Epithelial cell of esophagus (primary cell): Measurements from ENCODE around the gene C5orf15.
"Not testable (repeated sequence)": the region's sequence is repeated elsewhere in the genome, so short reads cannot be mapped to it uniquely, and the experiment has no call there.

ENCODE experiments used
- DNase-seq: peaks from one replicate; pipeline ENCODE4 v3.0.0; 2010; ENCODE audit warnings: low read depth
- H3K4me3 ChIP-seq: 2 replicates; pipeline ENCODE4 v1.5.1; 2011; ENCODE audit warnings: mild to moderate bottlenecking, low read length, control low read depth
- TF ChIP-seq, protein P1 (sequence below): IDR thresholded peaks from 2 replicates; pipeline ENCODE4 v1.5.1; 2011; ENCODE audit warnings: low read depth, mild to moderate bottlenecking, low read length, control low read depth, inconsistent platforms; ENCODE audit not compliant: insufficient read depth; ENCODE audit errors: missing control alignments

C5orf15 gene

GRCh38 chr5:133943475-133943817, 25.0 kb downstream of the C5orf15 start:
- TF ChIP-seq, protein P1, sequence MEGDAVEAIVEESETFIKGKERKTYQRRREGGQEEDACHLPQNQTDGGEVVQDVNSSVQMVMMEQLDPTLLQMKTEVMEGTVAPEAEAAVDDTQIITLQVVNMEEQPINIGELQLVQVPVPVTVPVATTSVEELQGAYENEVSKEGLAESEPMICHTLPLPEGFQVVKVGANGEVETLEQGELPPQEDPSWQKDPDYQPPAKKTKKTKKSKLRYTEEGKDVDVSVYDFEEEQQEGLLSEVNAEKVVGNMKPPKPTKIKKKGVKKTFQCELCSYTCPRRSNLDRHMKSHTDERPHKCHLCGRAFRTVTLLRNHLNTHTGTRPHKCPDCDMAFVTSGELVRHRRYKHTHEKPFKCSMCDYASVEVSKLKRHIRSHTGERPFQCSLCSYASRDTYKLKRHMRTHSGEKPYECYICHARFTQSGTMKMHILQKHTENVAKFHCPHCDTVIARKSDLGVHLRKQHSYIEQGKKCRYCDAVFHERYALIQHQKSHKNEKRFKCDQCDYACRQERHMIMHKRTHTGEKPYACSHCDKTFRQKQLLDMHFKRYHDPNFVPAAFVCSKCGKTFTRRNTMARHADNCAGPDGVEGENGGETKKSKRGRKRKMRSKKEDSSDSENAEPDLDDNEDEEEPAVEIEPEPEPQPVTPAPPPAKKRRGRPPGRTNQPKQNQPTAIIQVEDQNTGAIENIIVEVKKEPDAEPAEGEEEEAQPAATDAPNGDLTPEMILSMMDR: no peak

DNA sequence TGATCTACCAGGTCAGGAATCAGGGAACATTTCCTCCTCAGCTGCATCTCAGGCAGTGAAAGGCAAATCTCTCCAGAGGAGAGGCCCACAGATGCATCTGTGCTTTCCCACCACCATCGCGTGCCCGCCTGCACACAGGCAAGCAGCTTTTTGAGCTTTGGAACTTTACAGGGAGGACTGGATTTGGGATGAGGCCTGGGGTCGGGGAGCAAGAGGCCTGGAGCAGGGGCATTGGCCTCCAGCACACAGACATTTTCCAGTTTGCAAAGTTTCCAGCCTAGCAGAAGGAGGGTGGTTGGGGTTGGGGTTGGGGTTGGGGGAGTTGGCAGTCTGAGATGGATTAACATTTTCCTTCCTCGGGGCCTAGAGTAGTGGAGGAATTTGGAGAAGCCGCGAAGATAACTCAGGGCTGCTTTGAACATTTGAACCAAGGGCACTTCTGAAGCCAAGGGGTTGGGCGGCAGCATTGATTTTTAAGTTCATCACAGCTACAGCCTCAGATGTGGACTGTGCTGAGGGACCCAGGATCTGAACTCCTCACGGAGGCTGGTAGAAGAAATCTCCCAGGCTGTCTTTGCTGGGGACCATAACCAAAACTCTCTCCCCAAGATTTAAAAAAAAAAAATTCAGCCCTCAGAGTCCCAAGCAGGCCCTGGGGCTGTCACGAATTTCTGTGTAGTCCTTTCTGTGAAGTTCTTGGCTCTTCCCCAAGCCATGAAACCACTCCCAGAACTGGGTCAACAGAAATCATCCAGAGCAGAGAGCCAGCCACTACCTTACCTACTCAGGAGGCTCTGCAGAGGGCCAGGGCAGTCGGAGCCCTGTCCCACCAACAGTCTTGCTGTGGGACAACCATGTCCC, 25.6 kb downstream of the C5orf15 start:
- DNase-seq: no peak
- TF ChIP-seq, protein P1: no peak
- H3K4me3 ChIP-seq: no peak overlapping the region

More at GRCh38 chr5:133943475-133943817, 25.0 kb downstream of the C5orf15 start:
- H3K4me3 ChIP-seq: no peak overlapping the region
- no peak for DNase-seq

GRCh38 chr5:133941456-133942196, 26.8 kb downstream of the C5orf15 start:
- H3K4me3 ChIP-seq: no peak overlapping the region
- no peak for DNase-seq
- TF ChIP-seq, protein P1: no peak

GRCh38 chr5:133939668-133940067, 28.8 kb downstream of the C5orf15 start:
- DNase-seq: no peak
- H3K4me3 ChIP-seq: no peak overlapping the region
- TF ChIP-seq, protein P1: no peak

DNA sequence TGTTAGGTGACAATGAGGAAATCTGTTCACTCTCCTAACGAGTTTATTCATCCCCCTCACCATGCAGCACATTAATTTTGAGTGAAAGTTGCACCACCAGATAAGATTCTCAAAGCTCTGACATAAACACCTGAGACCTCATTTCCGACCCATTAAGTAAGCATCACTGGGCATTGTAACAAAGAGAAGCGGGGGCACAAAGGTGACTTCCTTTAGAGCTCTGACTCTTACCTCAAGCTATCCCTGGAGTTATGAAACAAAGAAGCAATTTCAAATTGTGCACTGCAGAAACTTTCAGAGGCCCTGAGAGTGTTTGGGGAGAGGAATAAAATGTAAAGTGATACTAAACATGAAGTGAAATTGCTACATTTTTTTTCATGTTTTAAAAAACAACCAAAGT, 29.5 kb downstream of the C5orf15 start:
- TF ChIP-seq, protein P1: no peak
- H3K4me3 ChIP-seq: no peak overlapping the region
- DNase-seq: no peak

DNA sequence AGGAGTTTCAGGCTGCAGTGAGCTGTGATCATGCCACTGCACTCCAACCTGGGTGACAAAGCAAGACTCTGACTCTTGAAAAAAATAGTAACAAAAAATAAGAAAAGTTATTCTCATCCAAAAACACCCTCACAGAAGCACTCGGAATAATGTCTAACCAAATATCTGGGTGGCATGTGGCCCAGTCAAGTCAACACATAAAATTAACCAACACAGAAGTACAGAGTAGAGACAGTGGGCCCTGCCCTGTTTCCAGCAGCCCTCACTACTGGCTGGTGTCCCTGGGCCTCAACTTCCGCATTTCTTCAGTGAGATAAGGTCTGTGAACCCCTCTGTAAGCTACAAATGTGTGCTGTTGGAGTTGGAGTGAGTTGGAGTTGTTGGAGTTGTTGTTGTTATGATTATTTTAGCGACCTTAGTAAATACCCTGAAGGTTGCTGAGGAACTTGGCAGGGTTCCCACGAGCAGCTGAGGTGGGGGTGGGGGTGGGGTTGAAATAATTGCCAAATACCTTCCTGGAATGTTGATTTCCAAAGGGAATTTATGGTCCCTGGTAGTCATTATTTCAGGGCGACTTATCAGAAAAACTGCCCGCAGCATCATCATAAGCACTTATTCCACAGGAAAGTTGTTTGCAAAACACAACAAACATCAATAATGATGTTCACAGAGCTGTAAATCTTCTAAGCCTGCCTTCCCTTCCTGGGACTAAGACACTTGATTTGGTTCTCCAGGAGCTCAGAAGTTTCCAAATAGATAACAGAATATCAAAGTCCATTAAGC, 30.2 kb downstream of the C5orf15 start:
- DNase-seq: no peak

GRCh38 chr5:133937628-133938027, 30.8 kb downstream of the C5orf15 start:
- H3K4me3 ChIP-seq, DNase-seq: not testable (repeated sequence)

More for the DNA sequence above, 30.2 kb downstream of the C5orf15 start:
- TF ChIP-seq, protein P1: no peak
- no peak overlapping the region for H3K4me3 ChIP-seq
